K562 (cell line): ENCODE measurements around the gene SUSD3. TPM values are rescaled to one million over a fixed set of nuclear protein-coding genes. Genes with fewer than 3 reads are reported as not detected.

Source experiments
- ATAC-seq: fragments of 200-7000 bp; cut with Tn5 transposase; 3 replicates; pipeline ENCODE4 v1.9.1; 2020; ENCODE audit warnings: moderate library complexity
- BruUV-seq: library from RNA; stranded (reverse); fragments of 400-500 nt; replicated peaks from 2 replicates; lab custom pipeline; 2021; lab: Mats Ljungman, UMichigan
- CTCF ChIA-PET: fragments of 300-600 bp; formaldehyde crosslinking; extraction: SDS; loops from one replicate; lab custom pipeline; 2021; ENCODE audit warnings: low intra/inter-chr PET ratio; lab: Yijun Ruan, JAX
- POLR2A ChIA-PET: fragments of 300-600, 350-650 bp; sonication (Branson Sonifier 250); formaldehyde crosslinking; extraction: SDS; loops from one replicate; lab custom pipeline; 2021; ENCODE audit warnings: antibody characterized with exemption, inconsistent platforms; lab: Yijun Ruan, JAX
- DNase-seq, 4 experiments: peaks; one replicate each; pipeline versions ENCODE4 v3.0.0 to v3.0.0-alpha.2; 2011 to 2018; ENCODE audit warnings: low spot score in 3 of 4, mixed read lengths in 3 of 4; ENCODE audit errors: extremely low read depth in 1 of 4
- FAIRE-seq: peaks from 2 replicates; lab custom pipeline; 2011; peaks lifted over from hg19 to GRCh38; lab: Jason Lieb, UNC
- H2AFZ ChIP-seq: 2 replicates; pipeline ENCODE4 v1.6.0; 2011; ENCODE audit warnings: low read depth, low read length, control low read depth, inconsistent platforms
- H3K27ac ChIP-seq: fragments of 200-600 bp; 3 replicates; pipeline ENCODE4 v1.8.0; 2011; ENCODE audit warnings: low read depth, mild to moderate bottlenecking, control low read depth, inconsistent platforms, low read length, moderate library complexity, mixed read lengths; ENCODE audit errors: extremely low read depth
- H3K27me3 ChIP-seq, 2 experiments: fragments of 300-600 bp in 1 of 2; 2 replicates in 1 of 2; 3 replicates in 1 of 2; pipeline versions ENCODE4 v1.6.0 to v1.8.0; 2011; ENCODE audit warnings: inconsistent platforms in 2 of 2, low read length in 2 of 2, mild to moderate bottlenecking in 1 of 2, mixed read lengths in 1 of 2, moderate library complexity in 1 of 2; ENCODE audit not compliant: control insufficient read depth in 2 of 2, insufficient read depth in 2 of 2
- H3K36me3 ChIP-seq: fragments of 300-600 bp; 3 replicates; pipeline ENCODE4 v1.8.0; 2011; ENCODE audit warnings: mild to moderate bottlenecking, low read length, inconsistent platforms; ENCODE audit not compliant: control insufficient read depth, insufficient read depth
- H3K4me1 ChIP-seq, 2 experiments: fragments of 200-600 bp in 1 of 2; replicated peaks in 1 of 2; 2 replicates in 1 of 2; 3 replicates in 1 of 2; pipeline versions ENCODE4 v1.5.1 to v1.8.0; 2011; ENCODE audit warnings: inconsistent platforms in 2 of 2, low read length in 2 of 2, mild to moderate bottlenecking in 1 of 2, mixed read lengths in 1 of 2, moderate library complexity in 1 of 2; ENCODE audit not compliant: control insufficient read depth in 2 of 2, insufficient read depth in 2 of 2
- H3K4me2 ChIP-seq: 2 replicates; pipeline ENCODE4 v1.6.1; 2011; ENCODE audit warnings: low read length, control low read depth, inconsistent platforms, mixed read lengths; ENCODE audit not compliant: insufficient read depth
- H3K4me3 ChIP-seq: fragments of 200-600 bp; sonication (generic), shearing (Covaris generic); 2 replicates; pipeline ENCODE4 v1.5.1; 2016; ENCODE audit warnings: control low read depth, inconsistent platforms
- H3K79me2 ChIP-seq: fragments of 200-600 bp; 3 replicates; pipeline ENCODE4 v1.8.0; 2011; ENCODE audit warnings: low read length, inconsistent platforms; ENCODE audit not compliant: control insufficient read depth, insufficient read depth
- H3K9ac ChIP-seq, 2 experiments: 2 replicates each; pipeline versions ENCODE4 v1.6.0 to v1.6.1; 2011; ENCODE audit warnings: low read depth in 2 of 2, low read length in 2 of 2, control low read depth in 1 of 2, inconsistent platforms in 1 of 2, mild to moderate bottlenecking in 1 of 2, mixed read lengths in 1 of 2; ENCODE audit not compliant: insufficient read depth in 1 of 2
- H3K9me1 ChIP-seq: one replicate; pipeline ENCODE4 v1.6.0; 2011; ENCODE audit warnings: inconsistent platforms, mild to moderate bottlenecking, low read length, moderate library complexity; ENCODE audit not compliant: control insufficient read depth, insufficient read depth
- H3K9me3 ChIP-seq: replicated peaks from 2 replicates; pipeline ENCODE4 v1.5.1; 2011; ENCODE audit warnings: low read depth, low read length, inconsistent platforms; ENCODE audit not compliant: control insufficient read depth, insufficient read depth
- H4K20me1 ChIP-seq: replicated peaks from 2 replicates; pipeline ENCODE4 v1.6.1; 2011; ENCODE audit warnings: low read length, inconsistent platforms, mixed read lengths; ENCODE audit not compliant: control insufficient read depth, insufficient read depth
- FOXA3 ChIP-seq, 2 experiments: fragments of 450-650 bp in 1 of 2; sonication (generic) in 1 of 2; formaldehyde crosslinking; IDR thresholded peaks in 1 of 2; conservative IDR thresholded peaks in 1 of 2; 2 replicates each; pipeline versions ENCODE4 v1.4.0 to v1.8.0; 2020 to 2022; ENCODE audit warnings: mild to moderate bottlenecking in 2 of 2, missing genetic modification reagents in 1 of 2
- HMBOX1 ChIP-seq: sonication (generic); IDR thresholded peaks from 2 replicates; pipeline ENCODE4 v1.6.1; 2016
- HMGXB4 ChIP-seq: sonication (generic); formaldehyde crosslinking; IDR thresholded peaks from 2 replicates; pipeline ENCODE4 v1.8.1; 2023; ENCODE audit warnings: mild to moderate bottlenecking, missing genetic modification reagents
- NR2C2 ChIP-seq, 2 experiments: fragments of 200-800 bp in 1 of 2; sonication (Bioruptor generic) in 1 of 2; sonication (generic) in 1 of 2; formaldehyde crosslinking in 1 of 2; IDR thresholded peaks; 2 replicates each; pipeline versions ENCODE4 v1.6.1 to v1.8.0; 2016 to 2022; ENCODE audit warnings: mild to moderate bottlenecking in 1 of 2, missing compliant biosample characterization in 1 of 2, missing genetic modification characterization in 1 of 2, missing genetic modification reagents in 1 of 2
- RBFOX2 ChIP-seq: fragments of 200-400 bp; formaldehyde crosslinking; IDR thresholded peaks from 2 replicates; pipeline ENCODE4 v1.6.1; 2017; ENCODE audit warnings: low read depth, mild to moderate bottlenecking, low read length, moderate library complexity
- RBM39 ChIP-seq: fragments of 200-400 bp; formaldehyde crosslinking; optimal IDR thresholded peaks from 2 replicates; pipeline ENCODE3; 2018; ENCODE audit warnings: low read depth, low read length
- RREB1 ChIP-seq: fragments of 250-450 bp; sonication (Bioruptor Pico); IDR thresholded peaks from 2 replicates; pipeline ENCODE4 v1.4.0; 2020
- SRSF1 ChIP-seq: fragments of 200-400 bp; formaldehyde crosslinking; IDR thresholded peaks from 2 replicates; pipeline ENCODE4 v1.6.1; 2017; ENCODE audit warnings: mild to moderate bottlenecking, low read depth, low read length, moderate library complexity
- THRA ChIP-seq: fragments of 450-650 bp; IDR thresholded peaks from 2 replicates; pipeline ENCODE4 v1.6.1; 2017; ENCODE audit warnings: mild to moderate bottlenecking, moderate library complexity
- ZNF24 ChIP-seq: fragments of 450-650 bp; IDR thresholded peaks from 2 replicates; pipeline ENCODE4 v1.6.1; 2016
- ZNF507 ChIP-seq: conservative IDR thresholded peaks from 2 replicates; pipeline ENCODE4 v1.6.1; 2017; ENCODE audit warnings: missing genetic modification characterization, missing compliant biosample characterization
- WGBS: fragments of 100-300 bp; shearing (Covaris generic); methylation state at CpG from one replicate; pipeline ENCODE4 v1.1.6; 2016; ENCODE audit warnings: low coverage, mixed read lengths; ENCODE audit not compliant: insufficient coverage; ENCODE audit errors: missing lambda C conversion rate; 5-methylcytosine and 5-hydroxymethylcytosine counted together
- in situ Hi-C: fragments of 300-500 bp; cut with MboI; formaldehyde crosslinking; loops from 4 replicates; pipeline ENCODE4 v1.15.0; 2018; ENCODE audit warnings: inconsistent platforms, mixed read lengths
- intact Hi-C: fragments of 100-400 bp; cut with micrococcal nuclease; formaldehyde crosslinking; loops from 2 replicates; pipeline ENCODE4 v1.14.2; 2022
- polyA plus RNA-seq, 8 experiments: library from polyadenylated mRNA; depleted of rRNA in 4 of 8; stranded (reverse) in 5 of 8; unstranded in 3 of 8; fragments of >200 nt; fragmentation: Nextera tagmentation in 2 of 8; fragmentation: Illumina TruSeq in 1 of 8; extraction: Ambion mirVana in 2 of 8; extraction: Trizol in 1 of 8; gene quantifications; 2 replicates each; pipeline versions ENCODE4 v1.2.1 to v1.2.3, GENCODE V29; 2011 to 2014; ENCODE audit warnings: inconsistent platforms in 1 of 8, missing spikeins in 1 of 8
- total RNA-seq, 7 experiments: library from RNA; depleted of rRNA in 6 of 7; stranded (reverse); fragments of >200 nt in 6 of 7; fragmentation: Illumina TruSeq in 2 of 7; extraction: Trizol in 2 of 7; gene quantifications; 2 replicates each; pipeline versions ENCODE4 v1.2.1 to v1.2.3, GENCODE V29; 2011 to 2021; ENCODE audit warnings: low replicate concordance in 1 of 7

SUSD3 gene
- total and polyA plus RNA-seq, 9 of the 15 experiments (the other 6 are each of a cell fraction or from before 2014, with no cell fraction given) = 1.3 to 21.7 (median 11.4) TPM

GRCh38 chr9:93065135-93065720 lies 6.7 kb downstream of the SUSD3 start:
- H2AFZ ChIP-seq = no peak overlapping the region
- POLR2A ChIA-PET = interaction anchor here (0.7 to 1.3 kb wide), 5 partner anchors 11 to 260 kb away, joined by 3 to 6 read pairs (median 3); no protein-coding TSS in a partner anchor
- no peaks in the 10 kb centered on the region for H3K9me3 ChIP-seq
- peaks cover 16% of the 10 kb centered on the region; the same call in 2 of the 3 replicates for H3K79me2 ChIP-seq
- no peak overlapping the region for H3K9ac ChIP-seq
- H3K4me2 ChIP-seq = no peak overlapping the region
- H4K20me1 ChIP-seq = no peaks in the 10 kb centered on the region
- H3K27me3 ChIP-seq = no peaks in the 10 kb centered on the region
- 79% methylated on average over 15 of the region's 15 CpGs for WGBS
- BruUV-seq = no TSS peak
- FAIRE-seq (no peak), ATAC-seq (no peak), DNase-seq (no peak)
- no peak overlapping the region for H3K4me3 ChIP-seq
- CTCF ChIA-PET = no interaction called here
- no peak for TF ChIP-seq RBFOX2
- no peak for TF ChIP-seq NR2C2 (CRISPR knock-in tag; IDR thresholded peaks at IDR 0.05)
- no peak for TF ChIP-seq NR2C2 (tag; IDR thresholded peaks at IDR 0.05)
- TF ChIP-seq HMGXB4 (CRISPR knock-in tag) = no peak
- TF ChIP-seq SRSF1 = no peak
- TF ChIP-seq ZNF24 = no peak
- TF ChIP-seq HMBOX1 = no peak
- TF ChIP-seq THRA = no peak
- no peak for TF ChIP-seq RBM39
- no peak for TF ChIP-seq ZNF507 (tag)
- no peak for TF ChIP-seq FOXA3 (CRISPR knock-in tag; conservative IDR thresholded peaks at IDR 0.05 in 1 of 2, IDR thresholded peaks at IDR 0.05 in 1 of 2)
- TF ChIP-seq RREB1 (CRISPR knock-in tag) = no peak
- in situ Hi-C loops (no loop called here), intact Hi-C loops (no loop called here)
- no peaks in the 10 kb centered on the region for H3K9me1 ChIP-seq
- no peak overlapping the region; the same call in 2 of the 3 replicates for H3K27ac ChIP-seq
- peaks cover 37 to 39% of the 10 kb centered on the region in 2 experiments for H3K4me1 ChIP-seq
- no peaks in the 10 kb centered on the region; the same call in 2 of the 3 replicates for H3K36me3 ChIP-seq
